ENCODE results near the gene RNF115.
"Not testable (repeated sequence)": the region's sequence is repeated elsewhere in the genome, so short reads cannot be mapped to it uniquely, and the experiment has no call there.

Gene RNF115

GRCh38 chr1:145796753-145797152 lies 27.1 kb downstream of the RNF115 start:
- H3K4me3 ChIP-seq (ENCODE audit: low read depth, low read length), result no peak overlapping the region
- H3K27me3 ChIP-seq (ENCODE audit: insufficient read depth, low read length), result no peaks in the 10 kb centered on the region
- H3K36me3 ChIP-seq (ENCODE audit: insufficient read depth, low read length), result peaks cover 26% of the 10 kb centered on the region
- H2AFZ ChIP-seq (ENCODE audit: low read length, unreplicated experiment), result no peak overlapping the region
- no peak overlapping the region for H3K27ac ChIP-seq (ENCODE audit: low read depth, low read length)
- peaks cover 45% of the 10 kb centered on the region for H3K79me2 ChIP-seq (ENCODE audit: control insufficient read depth, insufficient read depth, low read length, unreplicated experiment)
- no peaks in the 10 kb centered on the region for H3K4me1 ChIP-seq (ENCODE audit: control insufficient read depth, insufficient read depth, low read length, unreplicated experiment)

- H2AFZ ChIP-seq (ENCODE audit: low read length, unreplicated experiment), result no peak overlapping the region
- H3K27ac ChIP-seq (ENCODE audit: low read depth, low read length), result no peak overlapping the region
- H3K79me2 ChIP-seq (ENCODE audit: control insufficient read depth, insufficient read depth, low read length, unreplicated experiment), result peaks cover 34% of the 10 kb centered on the region
- no peaks in the 10 kb centered on the region for H3K4me1 ChIP-seq (ENCODE audit: control insufficient read depth, insufficient read depth, low read length, unreplicated experiment)
- peaks cover 25% of the 10 kb centered on the region for H3K36me3 ChIP-seq (ENCODE audit: insufficient read depth, low read length)
- H3K27me3 ChIP-seq (ENCODE audit: insufficient read depth, low read length), result no peaks in the 10 kb centered on the region
- no peak overlapping the region for H3K4me3 ChIP-seq (ENCODE audit: low read depth, low read length)
These were observed 28.5 kb downstream of the RNF115 start for GRCh38 chr1:145795257-145795881.

- peaks cover 23% of the 10 kb centered on the region for H3K79me2 ChIP-seq (ENCODE audit: control insufficient read depth, insufficient read depth, low read length, unreplicated experiment)
These were observed 31.4 kb downstream of the RNF115 start for GRCh38 chr1:145792484-145792883.

GRCh38 chr1:145791860-145792259 lies 32.0 kb downstream of the RNF115 start:
- H3K79me2 ChIP-seq (ENCODE audit: control insufficient read depth, insufficient read depth, low read length, unreplicated experiment), result peaks cover 23% of the 10 kb centered on the region
- not testable (repeated sequence) for H3K27me3 ChIP-seq (ENCODE audit: insufficient read depth, low read length); H3K27ac ChIP-seq (ENCODE audit: low read depth, low read length); H3K4me3 ChIP-seq (ENCODE audit: low read depth, low read length); H3K4me1 ChIP-seq (ENCODE audit: control insufficient read depth, insufficient read depth, low read length, unreplicated experiment); H3K36me3 ChIP-seq (ENCODE audit: insufficient read depth, low read length); H2AFZ ChIP-seq (ENCODE audit: low read length, unreplicated experiment)

More at GRCh38 chr1:145792484-145792883, 31.4 kb downstream of the RNF115 start:
- no peaks in the 10 kb centered on the region for H3K27me3 ChIP-seq (ENCODE audit: insufficient read depth, low read length)
- H3K36me3 ChIP-seq (ENCODE audit: insufficient read depth, low read length), result peaks cover 9% of the 10 kb centered on the region
- no peak overlapping the region for H3K4me3 ChIP-seq (ENCODE audit: low read depth, low read length)
- no peak overlapping the region for H3K27ac ChIP-seq (ENCODE audit: low read depth, low read length)
- no peaks in the 10 kb centered on the region for H3K4me1 ChIP-seq (ENCODE audit: control insufficient read depth, insufficient read depth, low read length, unreplicated experiment)
- no peak overlapping the region for H2AFZ ChIP-seq (ENCODE audit: low read length, unreplicated experiment)

GRCh38 chr1:145788580-145788979 lies 35.3 kb downstream of the RNF115 start:
- H3K27me3 ChIP-seq (ENCODE audit: insufficient read depth, low read length), result no peaks in the 10 kb centered on the region
- H3K4me3 ChIP-seq (ENCODE audit: low read depth, low read length), result no peak overlapping the region
- peaks cover 22% of the 10 kb centered on the region for H3K79me2 ChIP-seq (ENCODE audit: control insufficient read depth, insufficient read depth, low read length, unreplicated experiment)
- no peak overlapping the region for H2AFZ ChIP-seq (ENCODE audit: low read length, unreplicated experiment)
- no peak overlapping the region for H3K27ac ChIP-seq (ENCODE audit: low read depth, low read length)
- no peaks in the 10 kb centered on the region; the same call in 1 of the 2 replicates for H3K36me3 ChIP-seq (ENCODE audit: insufficient read depth, low read length)
- peaks cover 31% of the 10 kb centered on the region for H3K4me1 ChIP-seq (ENCODE audit: control insufficient read depth, insufficient read depth, low read length, unreplicated experiment)

- Histone ChIP-seq H2AFZ (ENCODE audit: low read length, unreplicated experiment) (no peak overlapping the region), H3K79me2 (ENCODE audit: control insufficient read depth, insufficient read depth, low read length, unreplicated experiment) (peaks cover 11% of the 10 kb centered on the region), H3K36me3 (ENCODE audit: insufficient read depth, low read length) (no peaks in the 10 kb centered on the region; the same call in 1 of the 2 replicates), H3K4me1 (ENCODE audit: control insufficient read depth, insufficient read depth, low read length, unreplicated experiment) (peaks cover 51% of the 10 kb centered on the region), H3K27ac (ENCODE audit: low read depth, low read length) (peak overlapping the region; percentile 38; the same call in 1 of the 2 replicates), H3K4me3 (ENCODE audit: low read depth, low read length) (peak overlapping the region; percentile 13; the same call in 1 of the 2 replicates), H3K27me3 (ENCODE audit: insufficient read depth, low read length) (no peaks in the 10 kb centered on the region)
These were observed 37.6 kb downstream of the RNF115 start for GRCh38 chr1:145786271-145786670.

GRCh38 chr1:145785547-145785946 lies 38.3 kb downstream of the RNF115 start:
- H3K4me3 ChIP-seq (ENCODE audit: low read depth, low read length), result peak overlapping the region; percentile 13; the same call in 1 of the 2 replicates
- H3K79me2 ChIP-seq (ENCODE audit: control insufficient read depth, insufficient read depth, low read length, unreplicated experiment), result peaks cover 14% of the 10 kb centered on the region
- H3K27ac ChIP-seq (ENCODE audit: low read depth, low read length), result peak overlapping the region; percentile 38
- H3K4me1 ChIP-seq (ENCODE audit: control insufficient read depth, insufficient read depth, low read length, unreplicated experiment), result peaks cover 51% of the 10 kb centered on the region
- H2AFZ ChIP-seq (ENCODE audit: low read length, unreplicated experiment), result no peak overlapping the region
- H3K36me3 ChIP-seq (ENCODE audit: insufficient read depth, low read length), result no peaks in the 10 kb centered on the region; the same call in 1 of the 2 replicates
- H3K27me3 ChIP-seq (ENCODE audit: insufficient read depth, low read length), result no peaks in the 10 kb centered on the region

GRCh38 chr1:145784409-145784808 lies 39.5 kb downstream of the RNF115 start:
- H3K36me3 ChIP-seq (ENCODE audit: insufficient read depth, low read length), result no peaks in the 10 kb centered on the region; the same call in 1 of the 2 replicates
- H3K79me2 ChIP-seq (ENCODE audit: control insufficient read depth, insufficient read depth, low read length, unreplicated experiment), result peaks cover 14% of the 10 kb centered on the region
- H3K4me3 ChIP-seq (ENCODE audit: low read depth, low read length), result no peak overlapping the region
- H3K4me1 ChIP-seq (ENCODE audit: control insufficient read depth, insufficient read depth, low read length, unreplicated experiment), result peaks cover 51% of the 10 kb centered on the region
- H3K27me3 ChIP-seq (ENCODE audit: insufficient read depth, low read length), result no peaks in the 10 kb centered on the region
- H2AFZ ChIP-seq (ENCODE audit: low read length, unreplicated experiment), result no peak overlapping the region
- no peak overlapping the region for H3K27ac ChIP-seq (ENCODE audit: low read depth, low read length)

- Histone ChIP-seq H3K4me1 (ENCODE audit: control insufficient read depth, insufficient read depth, low read length, unreplicated experiment) (peaks cover 51% of the 10 kb centered on the region), H3K27me3 (ENCODE audit: insufficient read depth, low read length) (no peaks in the 10 kb centered on the region), H3K4me3 (ENCODE audit: low read depth, low read length) (peak overlapping the region; percentile 22; the same call in 1 of the 2 replicates), H3K27ac (ENCODE audit: low read depth, low read length) (peak overlapping the region; percentile 90), H3K79me2 (ENCODE audit: control insufficient read depth, insufficient read depth, low read length, unreplicated experiment) (peaks cover 14% of the 10 kb centered on the region), H2AFZ (ENCODE audit: low read length, unreplicated experiment) (no peak overlapping the region), H3K36me3 (ENCODE audit: insufficient read depth, low read length) (no peaks in the 10 kb centered on the region; the same call in 1 of the 2 replicates)
These were observed 41.4 kb downstream of the RNF115 start for GRCh38 chr1:145782272-145783099.

- H3K79me2 ChIP-seq (ENCODE audit: control insufficient read depth, insufficient read depth, low read length, unreplicated experiment), result peaks cover 4% of the 10 kb centered on the region
- no peaks in the 10 kb centered on the region for H3K36me3 ChIP-seq (ENCODE audit: insufficient read depth, low read length)
- H3K27ac ChIP-seq (ENCODE audit: low read depth, low read length), result no peak overlapping the region
- no peak overlapping the region for H3K4me3 ChIP-seq (ENCODE audit: low read depth, low read length)
- no peak overlapping the region for H2AFZ ChIP-seq (ENCODE audit: low read length, unreplicated experiment)
- peaks cover 16% of the 10 kb centered on the region for H3K4me1 ChIP-seq (ENCODE audit: control insufficient read depth, insufficient read depth, low read length, unreplicated experiment)
- no peaks in the 10 kb centered on the region for H3K27me3 ChIP-seq (ENCODE audit: insufficient read depth, low read length)
These were observed 45.8 kb downstream of the RNF115 start for GRCh38 chr1:145778146-145778540.
